GM19328 (cell line): Measurements from ENCODE around the gene PYGB.
"Not testable (repeated sequence)": the region's sequence is repeated elsewhere in the genome, so short reads cannot be mapped to it uniquely, and the experiment has no call there.

Experiments used
- ATAC-seq: cut with Tn5 transposase; IDR thresholded peaks from one replicate; pipeline ENCODE4 v1.9.1; 2021; ENCODE audit warnings: mild to moderate bottlenecking, moderate library complexity; ENCODE audit not compliant: unreplicated experiment

The PYGB gene

DNA sequence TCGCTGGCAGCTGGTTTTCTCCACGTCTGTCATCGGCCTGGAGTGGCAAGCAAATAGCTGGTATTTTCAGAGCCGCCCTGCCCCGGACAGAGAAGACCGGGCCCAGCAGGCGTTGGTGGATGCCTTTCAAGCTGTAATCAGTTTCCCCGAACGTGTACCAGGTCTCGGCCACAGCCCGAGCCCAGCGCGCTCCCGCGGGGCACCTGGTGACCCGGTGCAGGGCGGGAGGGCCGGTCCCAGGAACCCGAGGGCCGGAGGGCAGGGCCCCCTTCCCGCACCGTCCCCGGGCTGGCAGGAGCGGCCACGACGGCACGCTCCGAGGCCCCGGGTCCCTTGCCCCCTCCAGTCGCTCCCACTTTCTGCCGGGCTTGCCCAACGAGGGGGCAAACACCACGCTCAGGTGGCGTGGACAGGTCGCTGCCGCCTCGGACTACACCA is 348 bp upstream of the PYGB start:
- ATAC-seq = peak; percentile 12

DNA sequence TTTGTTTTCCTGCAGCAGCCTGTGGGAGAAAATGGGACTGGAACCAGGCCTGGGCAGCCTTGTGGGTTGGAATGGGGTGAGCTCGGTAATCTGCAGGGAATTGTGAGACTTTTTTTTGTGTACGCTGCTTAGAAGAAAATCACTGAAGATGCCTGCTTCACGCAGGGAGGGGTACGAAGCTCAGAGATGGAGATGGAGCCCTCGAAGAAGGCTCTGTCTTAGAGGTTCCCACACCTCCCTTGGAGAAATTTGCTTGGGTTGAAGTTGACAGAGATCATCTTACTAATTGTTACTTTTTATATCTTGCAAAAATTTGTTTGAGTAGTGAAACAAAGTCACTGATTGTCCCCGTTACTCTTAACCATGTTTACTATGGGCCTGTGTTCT is 894 bp downstream of the PYGB start:
- no peak for ATAC-seq

DNA sequence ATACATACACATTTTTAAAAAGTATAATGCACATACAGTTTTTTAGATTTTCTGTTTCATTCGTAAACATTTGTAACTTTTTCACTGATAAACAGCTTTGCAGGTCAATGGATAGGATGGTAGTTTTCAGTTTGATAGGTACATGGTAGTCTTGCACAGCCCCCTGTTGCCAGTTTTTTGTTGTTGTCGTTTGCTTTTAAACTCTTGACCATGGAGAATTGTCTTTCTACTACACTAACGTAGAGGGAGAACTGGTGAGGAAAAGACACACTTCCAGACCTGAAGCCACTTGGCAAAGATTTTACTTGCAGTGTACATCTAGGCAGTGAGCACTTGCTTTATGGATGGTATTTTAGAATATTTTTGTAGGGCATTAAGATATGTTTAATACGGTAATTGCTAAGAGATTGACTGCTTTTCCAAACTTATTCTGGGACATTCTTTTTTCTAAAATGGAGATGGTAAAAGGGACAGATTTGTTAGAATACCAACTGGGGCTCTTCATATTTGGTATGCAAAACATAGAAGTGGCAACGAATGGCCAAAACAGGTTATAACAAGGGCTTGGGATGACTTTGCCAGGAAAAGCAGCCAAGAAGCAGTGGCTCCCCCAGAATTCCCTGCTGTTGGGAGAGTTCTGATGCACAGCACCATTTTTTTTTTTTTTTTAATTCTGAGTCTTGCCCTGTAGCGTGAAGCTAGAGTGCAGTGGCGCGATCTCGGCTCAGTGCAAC is 1.5 kb downstream of the PYGB start:
- ATAC-seq = no peak

DNA sequence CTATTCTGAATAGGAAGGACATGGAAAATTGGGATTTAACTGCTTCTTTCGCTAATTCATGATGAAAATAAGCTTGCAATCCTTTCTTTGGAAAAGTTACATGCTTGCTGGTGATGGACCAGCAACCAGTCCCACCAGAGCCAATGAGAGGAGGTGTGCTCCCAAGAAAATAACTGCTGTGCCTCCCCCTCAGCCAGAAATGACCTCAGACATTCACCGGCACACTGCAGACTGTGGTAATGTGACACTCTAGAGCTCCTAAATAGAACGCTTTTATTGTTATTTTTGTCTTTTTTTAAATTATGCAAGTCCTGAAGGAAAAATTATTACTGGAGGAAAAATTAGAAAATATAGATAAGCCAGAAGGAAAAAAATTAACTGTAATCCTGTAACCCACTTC is 2.6 kb downstream of the PYGB start:
- no peak for ATAC-seq

DNA sequence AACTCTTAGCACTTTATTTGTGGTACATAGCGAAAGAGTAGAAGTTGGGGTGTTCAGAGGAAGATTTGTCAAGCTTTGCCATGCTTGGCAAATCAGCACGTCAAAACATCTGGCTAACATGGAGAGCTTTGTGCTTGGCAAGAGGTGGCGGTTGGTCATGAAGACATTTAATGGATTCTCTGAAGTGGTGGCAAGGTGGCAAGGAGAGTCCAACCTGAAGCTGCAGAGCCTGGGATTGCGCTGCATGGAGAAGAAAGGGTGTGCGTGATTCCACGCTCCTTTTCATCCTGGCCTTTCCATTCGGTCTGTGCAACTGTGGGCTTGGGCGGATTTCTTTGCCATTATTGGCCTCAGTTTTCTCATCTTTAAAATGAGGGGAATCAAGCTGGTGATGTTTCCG is 3.1 kb downstream of the PYGB start:
- no peak for ATAC-seq

DNA sequence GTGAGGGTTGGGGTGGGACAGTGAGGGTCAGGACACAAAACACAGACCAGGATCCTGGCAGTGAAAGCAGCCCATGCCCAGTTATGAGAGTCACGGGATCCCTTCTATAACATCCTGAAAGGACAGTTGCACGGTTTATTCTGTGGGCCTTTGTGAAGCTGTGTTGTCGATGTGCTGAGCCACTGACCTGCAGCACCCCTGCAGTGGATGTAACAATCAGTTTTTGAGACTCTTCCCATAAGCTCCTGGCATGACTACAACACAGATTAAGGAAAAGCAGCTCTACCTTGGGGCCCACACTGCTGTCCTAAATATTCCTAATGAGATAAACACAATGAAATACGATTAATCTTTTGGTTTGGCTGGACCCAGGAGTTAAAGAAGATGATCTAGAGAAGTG is 3.7 kb downstream of the PYGB start:
- ATAC-seq = no peak

DNA sequence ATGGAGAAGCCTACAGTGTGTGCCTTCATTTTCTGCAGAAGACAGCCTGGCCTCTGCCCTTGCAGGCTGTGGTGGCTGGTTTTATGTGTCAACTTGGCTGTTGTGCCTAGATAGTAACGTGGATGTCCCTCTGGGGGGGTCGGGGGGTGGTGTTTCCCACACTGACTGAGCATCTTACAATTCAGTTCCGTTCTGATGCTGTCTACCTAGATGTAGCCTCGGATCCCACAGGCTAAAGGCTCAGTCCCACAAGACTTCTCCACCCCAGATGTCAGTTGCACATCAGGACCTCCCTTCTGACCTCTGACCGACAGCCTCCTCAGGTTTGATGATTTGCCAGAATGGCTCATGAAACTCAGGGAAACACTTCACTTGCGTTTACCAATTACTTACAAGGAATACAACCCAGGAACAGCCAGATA is 4.4 kb downstream of the PYGB start:
- no peak for ATAC-seq

DNA sequence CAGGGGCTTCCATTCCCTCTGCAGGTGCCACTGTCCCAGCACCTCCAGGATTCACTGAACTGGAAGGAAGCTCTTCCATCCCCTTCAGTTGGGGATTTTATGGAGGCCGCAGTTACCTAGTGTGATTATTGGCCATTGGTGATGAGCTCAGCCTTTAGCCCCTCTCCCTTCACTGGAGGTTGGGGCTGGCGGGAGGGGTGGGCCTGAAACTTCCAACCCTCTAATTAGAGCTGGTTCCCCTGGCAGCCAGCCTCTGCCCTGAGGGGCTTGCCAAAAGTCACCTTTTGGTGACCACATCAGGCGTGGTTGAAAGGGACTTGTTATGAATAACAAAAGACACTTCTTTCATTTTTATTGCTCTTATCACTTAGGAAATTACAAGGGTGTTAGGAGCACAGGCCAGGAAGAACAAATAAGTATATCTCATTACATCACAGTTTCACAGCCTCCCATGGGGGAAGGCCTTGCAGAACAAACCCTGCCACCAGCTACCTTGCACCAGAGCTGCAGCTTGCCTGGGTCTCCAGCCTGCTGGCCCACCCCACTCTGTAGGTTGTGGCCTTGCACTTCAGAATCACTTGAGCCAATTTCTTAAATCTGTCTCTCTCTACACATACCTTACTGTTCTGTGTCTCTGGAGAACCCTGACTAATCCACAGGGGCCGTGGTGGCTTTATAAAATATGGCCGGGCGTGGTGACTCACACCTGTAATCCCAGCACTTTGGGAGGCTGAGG is 5.0 kb downstream of the PYGB start:
- ATAC-seq = no peak

DNA sequence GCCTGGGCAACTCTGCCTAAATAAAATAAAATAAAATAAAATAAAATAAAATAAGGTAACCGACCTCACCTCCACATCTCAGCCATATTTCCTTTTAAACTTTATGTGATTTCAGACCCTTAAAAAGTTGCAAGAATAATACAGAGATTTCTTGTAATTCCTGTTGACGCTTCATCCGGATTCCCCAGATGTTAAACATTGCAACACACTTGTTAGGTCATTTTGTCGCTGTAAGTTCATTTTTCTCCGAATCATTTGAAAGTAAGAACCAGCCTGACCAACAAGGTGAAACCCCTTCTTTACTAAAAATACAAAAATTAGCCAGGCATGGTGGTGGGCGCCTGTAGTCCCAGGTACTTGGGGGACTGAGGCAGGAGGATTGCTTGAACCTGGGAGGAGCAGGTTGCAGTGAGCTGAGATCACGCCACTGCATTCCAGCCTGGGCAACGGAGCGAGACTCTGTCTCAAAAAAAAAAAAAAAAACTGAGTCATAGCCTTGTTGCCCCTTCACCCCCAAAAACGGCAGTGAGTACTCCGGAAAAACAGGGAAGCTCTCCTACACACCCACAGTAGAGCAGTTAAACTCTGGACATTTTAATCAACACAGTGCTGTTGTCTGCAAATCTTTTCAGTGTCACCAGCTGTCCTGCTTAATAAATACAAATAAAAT is 5.9 kb downstream of the PYGB start:
- ATAC-seq = no peak

DNA sequence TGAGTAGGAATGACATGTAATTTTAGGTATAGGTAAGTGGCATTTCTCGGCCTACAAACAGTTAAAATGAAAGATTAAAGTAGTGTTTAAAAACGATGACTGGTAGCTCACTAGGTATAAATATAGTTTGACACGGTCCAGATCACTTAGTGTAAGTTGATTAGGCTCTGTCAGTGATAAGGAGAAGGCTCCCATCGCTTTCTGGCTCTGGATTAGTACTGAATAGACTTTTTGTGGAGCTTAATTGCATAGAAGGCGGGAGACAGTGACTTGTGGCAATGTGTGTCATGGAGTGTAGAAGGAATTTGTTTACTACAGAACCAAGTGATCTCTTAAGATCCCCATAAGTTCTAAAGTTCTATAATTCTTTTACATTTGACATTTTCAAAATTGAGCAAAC is 6.7 kb downstream of the PYGB start:
- ATAC-seq = no peak

DNA sequence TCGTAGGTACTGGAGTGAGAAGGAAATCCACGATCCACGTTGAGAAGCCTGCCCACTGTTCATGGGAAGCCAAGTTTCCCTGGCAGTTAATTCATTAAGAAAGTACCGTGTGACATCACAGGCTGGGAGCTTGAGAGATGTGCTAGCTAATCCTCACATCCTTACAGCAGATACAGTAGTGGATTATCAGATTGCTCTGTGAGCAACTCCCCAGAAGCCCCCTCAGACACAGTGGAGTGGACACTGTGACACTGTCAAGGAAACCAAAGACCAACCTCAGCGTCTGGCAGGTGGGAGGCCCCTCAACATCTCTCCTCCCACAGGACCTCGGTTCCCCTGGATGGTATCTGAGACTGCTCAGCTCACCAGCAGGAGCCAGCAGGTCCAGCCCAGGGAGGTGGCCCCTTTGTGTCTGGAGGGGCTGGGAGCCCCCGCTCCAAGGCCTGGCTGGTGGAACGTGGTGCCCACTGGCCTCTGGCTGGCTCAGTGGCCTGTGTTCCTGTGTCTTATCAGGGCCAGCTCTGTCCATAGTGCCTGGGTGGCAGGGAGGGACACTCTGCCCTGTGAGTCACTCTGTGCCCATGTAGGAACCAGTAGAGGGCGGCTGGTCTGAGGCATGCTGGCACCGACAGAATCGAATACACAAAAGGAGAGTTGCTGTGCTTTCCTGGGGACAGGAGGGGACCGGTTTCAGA is 7.2 kb downstream of the PYGB start:
- no peak for ATAC-seq

DNA sequence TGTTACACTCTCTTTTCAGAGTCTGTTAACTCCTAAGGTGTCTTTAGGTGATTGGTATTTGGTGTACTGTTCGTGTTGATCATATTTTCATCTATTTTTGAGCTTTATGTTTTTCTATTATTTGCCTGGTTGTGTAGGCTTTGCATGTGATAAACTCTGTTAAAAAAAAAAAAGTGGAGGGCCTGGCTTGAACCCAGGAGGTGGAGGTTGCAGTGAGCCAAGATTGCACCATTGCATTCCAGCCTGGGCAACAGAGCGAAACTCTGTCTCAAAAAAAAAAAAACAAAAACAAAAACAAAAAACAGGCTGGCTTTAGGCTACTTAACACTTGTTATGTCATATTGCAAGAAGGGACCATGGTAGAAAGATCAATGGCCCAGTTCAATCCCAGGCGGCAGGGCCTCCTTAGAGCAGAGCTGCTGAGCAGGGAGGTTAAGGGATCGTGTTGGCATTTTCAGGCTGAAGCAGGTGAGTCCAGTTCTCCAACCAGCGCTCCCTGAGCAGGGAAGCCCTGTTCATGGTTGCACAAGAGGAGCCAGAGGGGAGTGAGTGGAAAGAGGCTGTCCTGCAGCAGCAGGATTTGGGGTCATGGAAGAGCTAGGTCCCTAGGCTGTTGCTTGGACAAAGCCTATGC is 8.5 kb downstream of the PYGB start:
- no peak for ATAC-seq

DNA sequence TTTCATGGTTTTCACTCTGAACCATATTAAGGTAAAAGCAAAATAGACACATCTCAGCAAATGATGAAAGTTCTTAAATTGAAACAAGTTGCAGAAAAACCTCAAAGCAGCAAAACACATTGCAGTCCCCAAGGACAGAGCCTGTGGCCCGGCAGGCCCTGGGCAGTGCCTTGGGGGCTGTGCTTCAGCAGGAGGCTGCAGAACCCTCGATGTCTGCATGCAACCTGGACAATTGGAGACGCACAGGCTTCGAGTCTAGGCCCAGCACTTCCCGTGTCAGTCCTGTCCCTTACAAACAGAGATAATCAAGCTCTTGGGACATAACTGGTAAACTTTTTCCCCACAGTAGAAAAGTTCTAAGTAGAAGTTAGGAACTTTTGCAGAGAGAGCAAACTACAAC is 9.2 kb downstream of the PYGB start:
- no peak for ATAC-seq

DNA sequence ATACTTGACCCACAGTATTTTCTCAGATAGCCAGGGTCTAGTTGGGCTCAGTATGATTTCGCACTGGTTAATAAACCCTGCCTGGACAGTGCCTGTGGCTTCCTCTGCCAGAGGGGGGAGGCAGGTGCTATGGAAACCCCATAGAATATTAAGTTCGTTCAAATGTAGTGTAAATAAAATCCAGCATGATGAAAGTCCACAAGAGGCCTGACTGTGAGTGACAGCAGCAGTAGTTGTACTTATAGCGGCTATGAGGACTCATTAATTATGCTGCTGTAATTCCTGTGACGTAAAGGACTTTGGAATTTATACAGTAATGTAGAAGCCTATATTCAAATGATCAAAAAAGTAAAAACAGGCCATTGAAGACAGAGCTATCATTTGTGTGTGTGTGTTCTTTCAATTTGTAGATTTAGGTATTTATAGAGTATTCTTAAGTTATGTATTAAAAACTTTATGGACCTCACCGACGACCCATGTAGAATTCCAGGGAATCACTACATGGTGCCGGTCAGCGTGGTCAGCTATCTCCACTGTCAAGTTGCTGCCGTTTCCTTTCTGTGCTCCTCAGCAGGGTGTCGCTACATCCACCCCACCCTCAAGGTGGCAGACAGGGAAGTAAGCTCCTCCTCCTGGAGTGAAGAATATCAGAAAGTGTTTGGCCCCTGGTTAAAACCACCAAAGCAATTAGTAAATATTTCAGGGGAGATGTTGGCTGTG is 10.0 kb downstream of the PYGB start:
- no peak for ATAC-seq

DNA sequence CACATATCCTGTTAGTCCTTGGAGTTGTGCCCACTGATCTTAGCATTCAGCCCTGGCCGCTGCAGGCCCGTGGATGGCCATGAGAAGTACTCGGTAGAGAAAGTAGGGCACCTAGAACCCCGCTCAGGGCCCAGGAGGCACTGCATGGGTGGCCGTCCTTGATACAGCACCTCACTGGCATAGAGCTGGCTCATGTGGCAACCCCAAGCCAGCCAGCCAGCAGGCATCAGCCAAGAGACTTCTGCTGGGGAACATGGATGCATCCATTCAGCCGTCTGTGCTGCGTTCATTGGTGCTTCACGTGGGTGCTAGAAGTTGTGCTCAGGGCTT is 10.6 kb downstream of the PYGB start:
- ATAC-seq = no peak

DNA sequence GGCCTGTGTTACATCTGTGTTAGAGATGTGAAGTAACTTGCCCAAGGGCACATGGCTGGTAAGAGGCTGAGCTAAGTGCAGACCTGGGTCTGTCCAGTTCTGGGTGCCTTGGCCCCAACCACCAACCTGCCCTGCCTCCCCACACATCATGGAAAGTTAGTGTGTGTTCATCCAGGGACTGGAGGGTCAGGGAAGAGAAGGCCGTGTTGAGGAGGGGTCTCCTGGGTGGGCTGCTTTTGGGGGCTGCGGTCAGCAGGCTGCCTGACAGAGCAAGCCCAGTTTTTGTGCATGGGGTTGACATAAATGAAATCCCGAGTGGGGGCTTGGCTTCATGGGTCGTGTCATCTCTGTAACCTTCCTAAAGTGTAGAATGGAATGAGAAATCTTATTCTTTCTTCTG is 10.9 kb downstream of the PYGB start:
- ATAC-seq = no peak

DNA sequence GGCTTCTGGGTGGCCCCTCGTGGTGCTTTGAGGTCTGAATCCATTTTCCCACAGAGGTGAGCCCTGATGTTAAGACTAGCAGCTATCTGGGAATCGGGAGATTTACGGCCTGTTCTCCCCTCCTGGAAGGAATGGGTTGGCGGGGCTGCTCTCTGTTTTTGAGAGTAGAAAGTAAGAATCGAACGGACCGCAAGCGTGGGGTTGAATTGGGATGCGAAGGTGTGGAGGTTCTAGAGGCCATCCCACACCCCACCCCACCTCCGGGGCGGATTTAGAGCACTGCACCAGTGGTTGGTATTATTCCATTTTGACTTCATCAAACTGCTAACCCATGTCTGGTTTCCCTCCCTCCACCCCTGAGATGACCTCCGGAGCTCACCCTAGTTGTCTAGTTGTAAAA is 11.5 kb downstream of the PYGB start:
- ATAC-seq = no peak

DNA sequence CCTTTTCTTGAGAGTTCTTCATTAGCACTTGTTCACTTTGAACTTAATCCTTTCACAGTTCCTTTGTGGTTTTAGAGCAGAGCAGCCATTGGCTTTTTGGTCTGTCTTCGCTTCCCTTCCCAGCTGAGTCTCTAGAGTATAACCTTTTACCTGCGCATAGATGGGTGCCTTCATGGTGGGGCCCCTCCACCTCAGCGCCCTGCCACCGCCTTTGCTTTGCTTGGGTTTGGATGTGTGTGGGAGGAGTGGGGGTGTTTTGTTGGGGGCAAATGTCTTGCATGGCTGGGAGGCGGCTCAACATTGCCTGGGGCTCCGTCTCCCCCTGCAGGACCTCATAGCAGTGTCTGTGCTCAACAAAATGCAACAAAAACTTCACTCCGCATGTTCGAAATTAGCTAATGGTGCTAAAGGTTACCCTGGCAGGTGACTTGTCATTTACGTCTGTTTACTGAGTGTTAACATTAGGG is 11.9 kb downstream of the PYGB start:
- ATAC-seq = no peak

DNA sequence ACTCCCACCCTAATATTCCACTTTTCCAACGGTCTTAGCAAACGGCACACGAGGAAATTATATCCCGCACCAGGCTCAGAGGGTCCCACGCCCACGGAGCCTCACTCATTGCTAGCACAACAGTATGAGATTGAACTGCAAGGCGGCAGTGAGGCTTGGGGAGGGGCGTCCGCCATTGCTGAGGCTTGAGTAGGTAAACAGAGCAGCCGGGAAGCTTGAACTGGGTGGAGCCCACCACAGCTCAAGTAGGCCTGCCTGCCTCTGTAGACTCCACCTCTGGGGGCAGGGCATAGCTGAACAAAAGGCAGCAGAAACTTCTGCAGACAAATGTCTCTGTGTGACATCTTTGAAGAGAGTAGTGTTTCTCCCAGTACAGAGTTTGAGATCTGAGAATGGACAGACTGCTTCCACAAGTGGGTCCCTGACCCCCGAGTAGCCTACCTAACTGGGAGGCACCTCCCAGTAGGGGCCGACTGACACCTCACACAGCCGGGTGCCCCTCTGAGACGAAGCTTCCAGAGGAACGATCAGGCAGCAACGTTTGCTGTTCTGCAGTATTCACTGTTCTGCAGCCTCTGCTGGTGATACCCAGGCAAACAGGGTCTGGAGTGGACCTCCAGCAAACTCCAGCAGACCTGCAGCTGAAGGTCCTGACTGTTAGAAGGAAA is 13.0 kb downstream of the PYGB start:
- ATAC-seq = not testable (repeated sequence)
